ENCODE results near the gene IL18RAP.

IL18RAP gene

DNA sequence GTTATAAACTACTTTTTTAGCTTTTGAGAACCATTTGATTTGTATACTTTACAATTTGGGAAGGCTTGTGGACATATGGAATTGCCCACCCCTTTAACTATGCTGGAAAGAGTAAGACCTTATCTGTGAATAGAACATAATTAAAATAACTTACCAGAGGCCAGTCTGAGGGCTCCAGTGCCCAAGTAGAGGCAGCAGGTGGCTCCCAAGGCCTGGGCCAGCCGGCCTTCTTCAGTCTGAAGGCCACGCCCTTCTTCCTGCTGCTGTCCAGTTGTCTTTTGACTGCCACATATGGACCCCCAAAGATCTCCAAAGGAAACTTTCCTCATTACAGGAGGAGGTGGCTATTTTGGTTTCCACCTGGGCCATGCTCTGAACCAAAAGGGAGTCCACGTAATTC lies 12.0 kb upstream of the IL18RAP start:
- TF ChIP-seq POLR2AphosphoS5 (IDR thresholded peaks at IDR 0.05; ENCODE audit: low read depth, low read length): no peak
- TF ChIP-seq TAF1 (IDR thresholded peaks at IDR 0.05; ENCODE audit: borderline replicate concordance, insufficient read depth, low read length): no peak
- TF ChIP-seq, protein P1, sequence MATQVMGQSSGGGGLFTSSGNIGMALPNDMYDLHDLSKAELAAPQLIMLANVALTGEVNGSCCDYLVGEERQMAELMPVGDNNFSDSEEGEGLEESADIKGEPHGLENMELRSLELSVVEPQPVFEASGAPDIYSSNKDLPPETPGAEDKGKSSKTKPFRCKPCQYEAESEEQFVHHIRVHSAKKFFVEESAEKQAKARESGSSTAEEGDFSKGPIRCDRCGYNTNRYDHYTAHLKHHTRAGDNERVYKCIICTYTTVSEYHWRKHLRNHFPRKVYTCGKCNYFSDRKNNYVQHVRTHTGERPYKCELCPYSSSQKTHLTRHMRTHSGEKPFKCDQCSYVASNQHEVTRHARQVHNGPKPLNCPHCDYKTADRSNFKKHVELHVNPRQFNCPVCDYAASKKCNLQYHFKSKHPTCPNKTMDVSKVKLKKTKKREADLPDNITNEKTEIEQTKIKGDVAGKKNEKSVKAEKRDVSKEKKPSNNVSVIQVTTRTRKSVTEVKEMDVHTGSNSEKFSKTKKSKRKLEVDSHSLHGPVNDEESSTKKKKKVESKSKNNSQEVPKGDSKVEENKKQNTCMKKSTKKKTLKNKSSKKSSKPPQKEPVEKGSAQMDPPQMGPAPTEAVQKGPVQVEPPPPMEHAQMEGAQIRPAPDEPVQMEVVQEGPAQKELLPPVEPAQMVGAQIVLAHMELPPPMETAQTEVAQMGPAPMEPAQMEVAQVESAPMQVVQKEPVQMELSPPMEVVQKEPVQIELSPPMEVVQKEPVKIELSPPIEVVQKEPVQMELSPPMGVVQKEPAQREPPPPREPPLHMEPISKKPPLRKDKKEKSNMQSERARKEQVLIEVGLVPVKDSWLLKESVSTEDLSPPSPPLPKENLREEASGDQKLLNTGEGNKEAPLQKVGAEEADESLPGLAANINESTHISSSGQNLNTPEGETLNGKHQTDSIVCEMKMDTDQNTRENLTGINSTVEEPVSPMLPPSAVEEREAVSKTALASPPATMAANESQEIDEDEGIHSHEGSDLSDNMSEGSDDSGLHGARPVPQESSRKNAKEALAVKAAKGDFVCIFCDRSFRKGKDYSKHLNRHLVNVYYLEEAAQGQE (IDR thresholded peaks at IDR 0.05; ENCODE audit: insufficient read depth in 1 of 2, low read depth in 2 of 2, low read length in 2 of 2): no peak
- TF ChIP-seq FOXP2 (optimal IDR thresholded peaks at IDR 0.05; ENCODE audit: borderline replicate concordance, extremely low read depth, extremely low read length, insufficient read depth): no peak
- no peak for TF ChIP-seq SIN3A (IDR thresholded peaks at IDR 0.05; ENCODE audit: borderline replicate concordance, insufficient read depth, low read length)

DNA sequence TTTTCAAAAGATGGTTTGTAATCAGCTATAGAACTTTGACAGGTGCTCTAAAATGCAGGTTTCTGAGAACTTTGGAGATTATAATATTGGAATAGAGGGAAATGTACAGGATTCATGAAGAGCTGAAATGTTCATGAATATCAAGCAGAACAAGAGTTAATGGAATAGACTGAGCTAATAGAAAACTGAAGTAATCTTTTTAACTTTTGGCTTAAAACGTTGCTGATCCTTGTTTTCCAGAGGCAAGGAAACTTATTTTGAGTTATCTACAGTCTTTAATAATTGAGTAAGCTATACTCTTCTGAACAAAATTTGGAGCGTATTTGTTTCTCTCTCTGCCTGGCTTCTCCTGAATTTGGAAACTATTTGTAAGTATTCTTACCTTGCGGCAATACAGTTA lies 10.8 kb upstream of the IL18RAP start:
- no peak for TF ChIP-seq FOXP2 (optimal IDR thresholded peaks at IDR 0.05; ENCODE audit: borderline replicate concordance, extremely low read depth, extremely low read length, insufficient read depth)
- no peak for TF ChIP-seq TAF1 (IDR thresholded peaks at IDR 0.05; ENCODE audit: borderline replicate concordance, insufficient read depth, low read length)
- no peak for TF ChIP-seq POLR2AphosphoS5 (IDR thresholded peaks at IDR 0.05; ENCODE audit: low read depth, low read length)
- TF ChIP-seq SIN3A (IDR thresholded peaks at IDR 0.05; ENCODE audit: borderline replicate concordance, insufficient read depth, low read length): no peak
- TF ChIP-seq, protein P1 (IDR thresholded peaks at IDR 0.05; ENCODE audit: insufficient read depth in 1 of 2, low read depth in 2 of 2, low read length in 2 of 2): no peak

- TF ChIP-seq POLR2AphosphoS5 (IDR thresholded peaks at IDR 0.05; ENCODE audit: low read depth, low read length): no peak
- TF ChIP-seq, protein P1 (IDR thresholded peaks at IDR 0.05; ENCODE audit: insufficient read depth in 1 of 2, low read depth in 2 of 2, low read length in 2 of 2): no peak
- TF ChIP-seq FOXP2 (optimal IDR thresholded peaks at IDR 0.05; ENCODE audit: borderline replicate concordance, extremely low read depth, extremely low read length, insufficient read depth): no peak
- TF ChIP-seq SIN3A (IDR thresholded peaks at IDR 0.05; ENCODE audit: borderline replicate concordance, insufficient read depth, low read length): no peak
- TF ChIP-seq TAF1 (IDR thresholded peaks at IDR 0.05; ENCODE audit: borderline replicate concordance, insufficient read depth, low read length): no peak
Observed at GRCh38 chr2:102417946-102418345, 5.0 kb upstream of the IL18RAP start.

- TF ChIP-seq FOXP2 (optimal IDR thresholded peaks at IDR 0.05; ENCODE audit: borderline replicate concordance, extremely low read depth, extremely low read length, insufficient read depth) (no peak), SIN3A (IDR thresholded peaks at IDR 0.05; ENCODE audit: borderline replicate concordance, insufficient read depth, low read length) (no peak), POLR2AphosphoS5 (IDR thresholded peaks at IDR 0.05; ENCODE audit: low read depth, low read length) (no peak), TAF1 (IDR thresholded peaks at IDR 0.05; ENCODE audit: borderline replicate concordance, insufficient read depth, low read length) (no peak)
- TF ChIP-seq, protein P1 (IDR thresholded peaks at IDR 0.05; ENCODE audit: insufficient read depth in 1 of 2, low read depth in 2 of 2, low read length in 2 of 2): no peak
Observed at GRCh38 chr2:102418421-102418961, 4.5 kb upstream of the IL18RAP start.

Data from PFSK-1 (cell line).